Measurements from ENCODE around the gene POU6F2.

POU6F2 gene

GRCh38 chr7:39199006-39199405, 221.3 kb downstream of the POU6F2 start:
- H3K4me3 ChIP-seq (replicated peaks; ENCODE audit: low read depth, low read length): no peak overlapping the region
- no peak for DNase-seq (ENCODE audit: low read depth)
- no peak for TF ChIP-seq CTCF (IDR thresholded peaks at IDR 0.05; ENCODE audit: low read length, missing control alignments)

- no peak overlapping the region for H3K4me3 ChIP-seq (replicated peaks; ENCODE audit: low read depth, low read length)
- TF ChIP-seq CTCF (IDR thresholded peaks at IDR 0.05; ENCODE audit: low read length, missing control alignments): no peak
- no peak for DNase-seq (ENCODE audit: low read depth)
Observed at GRCh38 chr7:39199951-39200350, 222.2 kb downstream of the POU6F2 start.

- no peak overlapping the region for H3K4me3 ChIP-seq (replicated peaks; ENCODE audit: low read depth, low read length)
- no peak for TF ChIP-seq CTCF (IDR thresholded peaks at IDR 0.05; ENCODE audit: low read length, missing control alignments)
- no peak for DNase-seq (ENCODE audit: low read depth)
Observed at GRCh38 chr7:39202041-39202440, 224.3 kb downstream of the POU6F2 start.

GRCh38 chr7:39210362-39210761, 232.7 kb downstream of the POU6F2 start:
- no peak for TF ChIP-seq CTCF (IDR thresholded peaks at IDR 0.05; ENCODE audit: low read length, missing control alignments)
- no peak for DNase-seq (ENCODE audit: low read depth)
- H3K4me3 ChIP-seq (replicated peaks; ENCODE audit: low read depth, low read length): no peak overlapping the region

GRCh38 chr7:39211581-39211980, 233.9 kb downstream of the POU6F2 start:
- TF ChIP-seq CTCF (IDR thresholded peaks at IDR 0.05; ENCODE audit: low read length, missing control alignments): no peak
- no peak for DNase-seq (ENCODE audit: low read depth)
- no peak overlapping the region for H3K4me3 ChIP-seq (replicated peaks; ENCODE audit: low read depth, low read length)

- no peak overlapping the region for H3K4me3 ChIP-seq (replicated peaks; ENCODE audit: low read depth, low read length)
- DNase-seq (ENCODE audit: low read depth): no peak
- TF ChIP-seq CTCF (IDR thresholded peaks at IDR 0.05; ENCODE audit: low read length, missing control alignments): no peak
Observed at GRCh38 chr7:39212876-39213275, 235.2 kb downstream of the POU6F2 start.

- TF ChIP-seq CTCF (IDR thresholded peaks at IDR 0.05; ENCODE audit: low read length, missing control alignments): no peak
- no peak overlapping the region for H3K4me3 ChIP-seq (replicated peaks; ENCODE audit: low read depth, low read length)
- DNase-seq (ENCODE audit: low read depth): no peak
Observed at GRCh38 chr7:39217783-39218182, 240.1 kb downstream of the POU6F2 start.

Data from fibroblast of pulmonary artery (primary cell).